EH (cell line): ENCODE measurements around the gene LRIG3.
A peak's percentile ranks its signal among the peaks of the same experiment; 100 is the strongest.
"Not testable (repeated sequence)": the region's sequence is repeated elsewhere in the genome, so short reads cannot be mapped to it uniquely, and the experiment has no call there.

Experiments
- DNase-seq: peaks from one replicate; pipeline ENCODE4 v3.0.0-alpha.2; 2015; ENCODE audit warnings: low read depth

LRIG3 gene

GRCh38 chr12:58930770-58931324 is 10.5 kb upstream of the LRIG3 start:
- DNase-seq, result peak; percentile 53

GRCh38 chr12:58927120-58927519 is 6.8 kb upstream of the LRIG3 start:
- no peak for DNase-seq

DNA sequence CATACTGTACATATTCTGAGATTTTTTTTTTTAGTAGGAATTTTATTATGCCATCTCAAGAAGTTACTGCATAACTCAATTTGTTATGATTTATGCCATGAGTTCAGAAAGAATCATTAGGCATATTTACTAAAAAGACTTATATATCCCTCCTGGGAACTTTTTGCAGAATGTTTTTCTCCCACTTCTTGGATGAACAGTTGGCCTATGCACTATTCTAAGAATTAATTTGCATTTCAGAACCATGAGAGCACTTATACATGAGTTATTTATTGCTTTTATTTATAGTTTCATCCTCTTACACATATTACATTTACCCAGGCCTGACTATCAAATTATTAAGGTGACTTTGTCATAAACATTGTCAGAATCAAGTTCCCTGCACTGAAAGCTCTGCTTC is 6.3 kb upstream of the LRIG3 start:
- no peak for DNase-seq

GRCh38 chr12:58925751-58926150 is 5.4 kb upstream of the LRIG3 start:
- DNase-seq, result no peak

GRCh38 chr12:58925111-58925611 is 4.9 kb upstream of the LRIG3 start:
- DNase-seq, result no peak

DNA sequence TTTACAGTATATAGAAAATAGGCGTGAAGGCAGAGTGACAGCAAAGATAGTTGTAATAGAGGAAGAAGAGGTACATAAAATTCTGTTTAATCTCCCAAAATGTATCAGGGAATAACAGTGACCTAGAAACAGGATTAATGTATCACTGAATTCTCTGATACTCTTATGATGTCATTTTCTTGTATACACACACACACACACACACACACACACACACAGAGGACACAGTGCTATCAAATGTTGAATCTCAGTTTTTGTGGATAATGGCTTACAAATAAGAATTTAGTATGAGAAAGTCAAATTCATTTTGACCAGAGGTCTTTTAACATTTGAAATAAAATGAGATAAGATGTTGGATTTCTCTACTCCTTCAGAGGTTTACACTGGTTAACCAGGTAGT is 4.3 kb upstream of the LRIG3 start:
- DNase-seq, result no peak

DNA sequence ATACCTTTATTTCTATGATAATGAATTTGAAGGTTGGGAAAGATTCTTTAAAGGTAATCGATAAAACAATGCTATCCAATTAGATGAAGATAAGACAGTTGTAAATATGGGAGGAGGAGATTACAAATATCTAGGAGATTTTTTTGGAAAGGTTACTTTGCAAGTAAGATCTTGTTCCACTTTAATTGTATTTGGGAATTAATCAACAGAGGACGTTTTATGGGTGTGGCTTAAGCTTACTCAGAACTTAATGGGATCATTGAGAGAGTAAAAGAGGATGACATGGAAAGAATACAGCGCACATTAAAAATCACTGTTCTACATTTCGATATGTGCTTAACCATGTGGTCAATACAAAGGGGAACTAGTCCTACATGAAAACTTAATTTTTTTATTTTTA is 3.5 kb upstream of the LRIG3 start:
- no peak for DNase-seq

GRCh38 chr12:58922849-58923248 is 2.5 kb upstream of the LRIG3 start:
- DNase-seq, result peak; percentile 84

DNA sequence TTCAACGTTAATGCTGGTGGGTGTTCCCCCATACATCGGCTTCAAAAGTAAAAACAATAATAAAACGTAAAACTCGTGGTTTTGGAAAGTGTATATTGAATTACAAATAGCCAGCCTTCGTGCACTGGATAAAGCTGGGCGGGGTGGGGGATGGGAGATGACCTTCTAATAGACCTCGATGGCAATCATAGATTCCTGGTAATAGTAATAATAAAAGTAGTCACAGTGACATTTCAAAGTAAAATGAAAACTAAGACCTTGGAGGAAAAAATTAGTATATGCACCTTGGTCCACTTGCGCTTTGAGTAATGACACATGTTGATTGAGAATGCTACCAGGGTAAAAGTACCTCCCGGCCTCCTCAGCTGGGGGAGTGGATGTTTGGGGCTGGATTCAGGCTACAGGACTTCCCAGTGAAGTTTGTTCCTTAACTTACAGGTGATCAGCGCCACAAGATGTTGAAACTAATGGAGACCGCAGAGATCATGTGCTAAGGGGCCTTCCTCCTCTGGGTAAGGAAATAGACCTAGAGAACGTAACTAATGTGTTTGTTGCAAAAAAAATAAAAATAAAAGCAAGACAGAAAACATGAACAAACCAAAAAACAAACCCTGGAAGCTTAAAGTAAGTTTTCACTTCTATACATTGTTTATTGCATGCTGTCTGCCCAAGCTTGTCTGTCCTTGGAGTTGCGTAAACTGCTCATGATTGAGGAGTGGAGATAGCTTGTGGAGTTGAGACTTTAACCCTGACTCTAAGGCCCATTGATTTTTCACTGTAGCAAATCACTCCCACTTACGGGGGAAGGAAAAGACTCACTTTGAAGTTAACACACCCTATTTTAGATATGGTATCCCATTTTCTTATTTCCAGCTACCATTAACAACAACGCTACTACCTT is 907 bp upstream of the LRIG3 start:
- no peak for DNase-seq

DNA sequence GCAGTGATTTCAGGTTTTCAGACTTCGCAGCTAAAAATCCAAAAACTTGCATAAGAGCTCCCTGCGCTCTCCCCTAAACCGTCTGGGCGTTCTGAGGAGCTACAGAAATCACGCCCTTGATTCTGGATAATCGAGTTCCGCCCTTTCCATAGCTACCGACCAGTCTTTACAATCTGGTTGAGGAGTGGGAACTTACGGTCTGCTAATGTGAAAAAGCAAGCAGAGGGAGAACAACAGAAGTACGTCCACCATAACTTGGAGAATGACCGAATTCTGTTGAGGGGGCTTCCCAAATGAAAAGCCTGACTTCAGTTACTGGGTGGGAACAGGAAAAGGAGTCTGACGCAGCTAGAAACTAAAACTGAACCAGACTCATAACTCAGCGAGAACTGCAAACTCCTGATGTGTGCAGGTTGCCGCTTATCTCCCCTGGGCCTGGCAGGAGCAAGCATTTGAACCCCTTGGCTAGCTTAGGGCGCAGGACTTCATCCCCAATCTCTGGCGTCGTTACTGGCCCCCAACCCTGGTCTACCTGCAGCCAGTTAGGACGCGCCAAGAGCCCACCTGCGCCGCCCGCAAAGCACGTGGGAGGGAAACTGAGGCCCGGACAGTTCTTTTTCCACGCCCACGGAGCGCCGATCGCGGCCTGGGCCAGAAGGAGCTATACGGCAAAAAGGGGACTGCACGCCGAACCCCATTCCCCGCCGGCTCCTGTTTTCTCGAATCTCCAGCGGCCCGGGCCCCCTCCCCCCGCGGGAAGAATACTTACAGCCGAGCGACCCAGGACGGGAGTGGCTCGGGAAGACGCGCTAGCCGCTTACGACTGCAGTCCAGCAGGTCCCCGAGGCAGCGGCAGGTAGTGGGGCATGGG is 838 bp downstream of the LRIG3 start:
- peak; percentile 50 for DNase-seq

- DNase-seq, result no peak
Measured at GRCh38 chr12:58918469-58918844, 1.8 kb downstream of the LRIG3 start.

DNA sequence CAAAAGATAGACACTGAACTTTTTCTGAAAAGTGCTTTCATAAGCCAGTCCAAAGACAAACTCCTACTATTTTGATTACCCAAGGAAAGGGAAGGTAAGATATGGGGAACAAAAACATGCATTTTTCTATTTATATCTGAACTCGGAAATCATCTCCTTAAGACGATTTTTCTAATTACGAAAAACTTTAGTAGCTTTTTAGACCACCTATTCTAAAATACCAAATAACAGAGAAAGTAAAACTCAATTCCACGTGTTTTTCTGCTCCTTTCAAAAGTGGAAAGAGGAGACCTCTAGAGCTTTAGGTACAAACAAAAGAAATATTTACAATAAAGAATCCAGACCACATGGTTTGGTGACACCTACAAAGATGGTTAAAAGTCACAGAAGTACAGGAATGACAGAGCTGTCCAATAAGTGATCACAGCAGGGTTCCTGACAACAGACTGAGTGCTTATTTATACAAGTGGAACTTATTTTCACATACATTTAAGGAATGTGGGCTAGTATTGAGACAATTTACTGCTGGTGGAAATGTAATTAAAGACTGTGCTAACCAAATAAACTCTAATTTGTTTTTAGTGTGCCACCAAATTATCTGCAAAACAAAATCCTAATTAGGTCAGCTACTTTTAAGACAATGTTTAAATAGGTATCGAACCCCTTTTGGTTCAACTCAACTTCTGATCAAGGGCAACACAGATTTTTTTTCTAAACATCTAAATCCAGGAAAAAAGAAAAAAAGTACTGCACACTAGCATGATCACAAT is 2.4 kb downstream of the LRIG3 start:
- peak; percentile 56 for DNase-seq

DNA sequence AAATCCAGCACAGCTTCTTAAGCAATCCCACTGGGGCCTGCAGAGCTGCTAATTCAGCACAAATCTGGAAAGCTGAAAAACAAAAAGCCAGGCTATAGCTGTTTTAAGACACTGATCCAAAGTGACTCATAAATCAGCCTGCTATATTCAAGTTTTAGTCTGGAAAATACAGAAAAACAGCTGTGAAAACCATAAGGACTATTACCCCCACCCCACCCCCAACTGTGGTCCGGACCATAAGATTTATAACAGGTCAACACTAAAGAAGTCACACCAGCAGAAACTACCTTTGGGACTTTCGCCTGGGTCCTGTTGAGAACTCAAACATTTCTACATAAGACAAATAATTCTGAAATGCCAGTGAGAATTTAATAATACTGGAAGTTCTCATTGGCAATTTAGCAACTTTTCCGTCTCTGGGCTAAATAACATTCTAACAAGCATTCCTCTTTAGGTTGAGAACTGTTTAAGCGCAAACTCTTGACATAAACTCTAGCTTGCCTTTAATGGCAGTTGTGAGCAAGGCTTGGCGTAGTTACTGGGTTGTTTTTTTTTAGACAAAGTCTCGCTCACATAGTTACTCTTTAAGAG is 3.3 kb downstream of the LRIG3 start:
- DNase-seq, result peak; percentile 48

- DNase-seq, result peak; percentile 48
Measured at GRCh38 chr12:58916161-58916621, 4.1 kb downstream of the LRIG3 start.

- peak; percentile 83 for DNase-seq
Measured at GRCh38 chr12:58915634-58916033, 4.7 kb downstream of the LRIG3 start.

DNA sequence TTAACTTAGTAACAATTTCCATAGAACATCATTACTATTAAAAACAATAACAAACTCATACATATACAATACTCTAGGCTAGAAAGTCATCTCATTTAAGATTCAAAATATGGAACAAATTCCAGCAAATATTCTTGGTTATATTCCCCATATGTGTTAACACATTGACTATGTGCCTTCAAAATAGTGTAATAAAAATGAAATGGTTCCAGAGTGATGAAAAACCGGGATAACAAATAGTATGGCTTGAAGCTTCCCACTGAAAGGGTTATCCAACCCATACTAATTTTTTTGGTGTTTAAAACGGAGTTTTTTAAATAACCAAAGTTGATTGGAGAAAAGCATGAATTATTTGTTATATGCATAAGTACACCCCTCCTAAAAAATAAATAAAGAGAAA is 5.3 kb downstream of the LRIG3 start:
- no peak for DNase-seq

DNA sequence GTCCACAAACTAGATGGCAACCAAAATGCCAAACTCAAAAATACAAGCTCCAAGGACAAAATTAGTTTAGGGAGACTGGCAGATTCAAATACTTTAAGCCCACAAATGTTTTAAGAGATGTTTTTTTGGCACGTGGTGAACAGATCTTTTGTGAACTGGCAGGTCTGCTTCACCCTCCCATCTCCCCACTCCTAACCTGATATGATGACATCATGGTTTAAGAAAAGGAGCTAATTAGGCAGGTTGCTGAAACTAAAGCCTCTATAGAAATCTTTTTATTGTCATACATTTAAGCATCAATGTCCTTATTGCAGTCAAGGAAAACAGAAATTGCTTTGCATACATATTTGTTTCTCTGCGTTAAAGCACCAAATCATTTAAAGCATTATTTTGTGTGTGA is 5.8 kb downstream of the LRIG3 start:
- no peak for DNase-seq

DNA sequence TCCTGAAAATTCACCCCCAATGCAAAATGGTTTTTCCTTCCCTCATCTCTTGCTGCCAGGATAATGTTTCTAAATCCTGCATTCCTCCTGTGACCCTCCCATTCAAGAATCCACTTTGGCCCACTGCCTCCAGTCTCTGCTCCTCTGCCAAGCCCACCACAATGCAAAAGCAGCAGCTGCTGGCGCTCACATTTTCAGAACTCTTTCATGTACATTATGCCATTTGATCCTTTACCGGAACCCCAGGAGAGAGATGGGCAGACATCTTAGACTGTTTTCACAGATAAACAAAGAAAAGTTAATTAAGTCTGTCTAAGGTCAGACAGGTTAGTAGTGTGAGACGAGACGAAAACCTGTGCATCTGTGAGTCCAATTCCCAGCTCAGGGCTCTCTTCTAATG is 12.9 kb downstream of the LRIG3 start:
- DNase-seq, result no peak

DNA sequence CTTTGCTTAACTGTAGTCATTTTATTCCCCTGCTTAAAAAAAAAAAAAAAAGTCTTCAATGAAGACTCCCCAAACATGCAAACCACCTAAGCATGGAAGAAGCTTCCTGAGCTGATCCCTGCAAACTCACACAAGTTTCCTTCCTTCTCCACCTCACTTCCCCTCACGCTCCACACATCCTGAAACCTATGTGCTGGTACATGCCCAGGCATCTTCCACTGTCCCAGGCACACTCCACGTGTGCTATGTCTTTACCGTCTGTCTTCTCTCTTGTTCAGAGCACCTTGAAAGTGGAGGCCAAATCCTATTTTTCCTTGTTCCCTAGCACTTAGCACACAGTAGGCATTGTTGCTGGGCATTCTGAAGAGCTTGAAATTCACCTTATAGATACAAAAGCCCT is 13.4 kb downstream of the LRIG3 start:
- no peak for DNase-seq

DNA sequence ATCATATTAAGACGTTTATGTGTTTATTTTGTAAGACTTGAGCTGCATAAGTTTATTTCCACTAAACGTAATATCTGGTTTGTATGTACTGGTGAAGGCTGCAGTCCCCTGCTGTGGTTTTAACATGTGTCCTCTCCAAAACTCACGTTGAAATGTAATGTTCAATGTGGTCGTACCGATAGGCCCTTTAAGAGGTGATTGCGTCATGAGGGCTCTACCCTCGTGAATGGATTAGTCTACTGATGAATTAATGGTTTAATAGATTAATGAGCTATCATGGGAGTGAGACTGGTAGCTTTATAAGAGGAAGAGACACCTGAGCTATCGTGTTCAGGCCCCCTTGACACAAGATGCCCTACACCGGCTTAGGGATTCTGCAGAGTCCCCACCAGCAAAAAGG is 14.9 kb downstream of the LRIG3 start:
- DNase-seq, result no peak

- DNase-seq, result not testable (repeated sequence)
Measured at GRCh38 chr12:58902726-58903125, 17.6 kb downstream of the LRIG3 start.
